GM18858 (cell line): ENCODE results near the gene ZNF423.
"Not testable (repeated sequence)": the region's sequence is repeated elsewhere in the genome, so short reads cannot be mapped to it uniquely, and the experiment has no call there.

Source experiments
- ATAC-seq: cut with Tn5 transposase; IDR thresholded peaks from one replicate; pipeline ENCODE4 v1.9.1; 2021; ENCODE audit not compliant: unreplicated experiment

Gene ZNF423

GRCh38 chr16:49871824-49872223 is 15.9 kb upstream of the ZNF423 start:
- not testable (repeated sequence) for ATAC-seq

- ATAC-seq = no peak
These were observed 13.8 kb upstream of the ZNF423 start for GRCh38 chr16:49869731-49870130.

GRCh38 chr16:49867796-49868668 is 12.1 kb upstream of the ZNF423 start:
- ATAC-seq = no peak

GRCh38 chr16:49867234-49867633 is 11.3 kb upstream of the ZNF423 start:
- no peak for ATAC-seq

GRCh38 chr16:49866595-49867071 is 10.7 kb upstream of the ZNF423 start:
- no peak for ATAC-seq

GRCh38 chr16:49862694-49863093 is 6.8 kb upstream of the ZNF423 start:
- ATAC-seq = no peak

- ATAC-seq = no peak
These were observed 5.4 kb upstream of the ZNF423 start for GRCh38 chr16:49861299-49861698.

- ATAC-seq = no peak
These were observed 4.7 kb upstream of the ZNF423 start for GRCh38 chr16:49860593-49860992.

GRCh38 chr16:49859125-49859811 is 3.4 kb upstream of the ZNF423 start:
- ATAC-seq = no peak

GRCh38 chr16:49858200-49859124 is 2.5 kb upstream of the ZNF423 start:
- ATAC-seq = no peak

- ATAC-seq = no peak
These were observed 1.7 kb upstream of the ZNF423 start for GRCh38 chr16:49857423-49858181.

- ATAC-seq = no peak
These were observed 889 bp upstream of the ZNF423 start for GRCh38 chr16:49856672-49857330.

- no peak for ATAC-seq
These were observed 561 bp downstream of the ZNF423 start for GRCh38 chr16:49855280-49855821.

GRCh38 chr16:49854796-49855203 is 1.1 kb downstream of the ZNF423 start:
- no peak for ATAC-seq

- no peak for ATAC-seq
These were observed 1.6 kb downstream of the ZNF423 start for GRCh38 chr16:49854188-49854795.

GRCh38 chr16:49852279-49852678 is 3.6 kb downstream of the ZNF423 start:
- ATAC-seq = no peak

- no peak for ATAC-seq
These were observed 4.5 kb downstream of the ZNF423 start for GRCh38 chr16:49851468-49851787.

- ATAC-seq = no peak
These were observed 5.1 kb downstream of the ZNF423 start for GRCh38 chr16:49850558-49851467.
